Heart right ventricle (tissue), 16 donors: Measurements from ENCODE around the gene NT5C1A. TPM values are rescaled to one million over a fixed set of nuclear protein-coding genes. Genes with fewer than 3 reads are reported as not detected.

Source experiments
- ATAC-seq, 8 donors: fragments of 200-7000 bp; cut with Tn5 transposase; one replicate each; pipeline ENCODE4 v1.9.1; 2020; ENCODE audit warnings: mild to moderate bottlenecking in 8 of 8, moderate library complexity in 8 of 8, moderate number of reproducible peaks in 1 of 8
- DNase-seq, 2 donors: peaks; one replicate each; pipeline ENCODE4 v3.0.0-alpha.2; 2020
- H3K27ac ChIP-seq, 10 donors: fragments of 200-600 bp; sonication (generic) in 2 of 10; one replicate each; pipeline versions ENCODE4 v1.5.0 to v1.8.0; 2020 to 2022; ENCODE audit warnings: mild to moderate bottlenecking in 3 of 10
- H3K27me3 ChIP-seq, 7 donors: fragments of 200-600 bp; one replicate each; pipeline ENCODE4 v1.8.0; 2021 to 2022; ENCODE audit warnings: mild to moderate bottlenecking in 2 of 7
- H3K36me3 ChIP-seq, 9 donors: fragments of 200-600 bp; sonication (generic) in 1 of 9; one replicate each; pipeline versions ENCODE4 v1.5.0 to v1.8.0; 2020 to 2022; ENCODE audit warnings: mild to moderate bottlenecking in 2 of 9
- H3K4me1 ChIP-seq, 9 donors: fragments of 200-600 bp; sonication (generic) in 1 of 9; one replicate each; pipeline versions ENCODE4 v1.5.0 to v1.8.0; 2020 to 2022; ENCODE audit warnings: mild to moderate bottlenecking in 4 of 9
- H3K4me3 ChIP-seq, 10 donors: fragments of 200-600 bp; sonication (generic) in 2 of 10; one replicate each; pipeline versions ENCODE4 v1.5.0 to v1.8.0; 2020 to 2022; ENCODE audit warnings: mild to moderate bottlenecking in 7 of 10, moderate library complexity in 2 of 10
- H3K9me3 ChIP-seq, 11 donors: fragments of 200-600 bp in 10 of 11; sonication (generic) in 2 of 11; one replicate each; pipeline versions ENCODE4 v1.5.0 to v1.8.0; 2013 to 2022; ENCODE audit warnings: mild to moderate bottlenecking in 2 of 11, control low read depth in 1 of 11, moderate library complexity in 1 of 11
- CTCF ChIP-seq, 9 donors: fragments of 200-600 bp; sonication (generic) in 2 of 9; IDR thresholded peaks; one replicate each; pipeline versions ENCODE4 v1.5.0 to v1.8.0; 2021 to 2022; ENCODE audit warnings: antibody characterized with exemption in 9 of 9, mild to moderate bottlenecking in 5 of 9, moderate library complexity in 1 of 9
- WGBS, 2 donors: extraction: QIAGEN DNeasy Blood & Tissue Kit; methylation state at CpG; one replicate each; pipeline ENCODE4 v1.1.7; 2013; ENCODE audit warnings: inconsistent platforms in 1 of 2; 5-methylcytosine and 5-hydroxymethylcytosine counted together
- intact Hi-C, 10 donors: fragments of 100-400 bp; cut with DNase I; formaldehyde crosslinking; loops; one replicate each; pipeline versions ENCODE4 v1.11.1 to v1.14.2; 2022
- polyA plus RNA-seq, 2 donors: library from polyadenylated mRNA; stranded (reverse); fragments of 200-250 nt; gene quantifications; one replicate each; pipeline ENCODE4 v1.2.3, GENCODE V29; 2013
- total RNA-seq, 10 donors: library from RNA; stranded (reverse); fragmentation: NEBNext Ultra II Directional in 3 of 10; extraction: Animal tissue kit (Norgen Biotek cat#: 25700) in 3 of 10; gene quantifications; one replicate each; pipeline versions ENCODE4 v1.2.1 to v1.2.4, GENCODE V29; 2021 to 2023
- donor health status: Arrhythmogenic right ventricular cardiomyopathy.
- donor health status: ischemic (EF 13 %, LVEDD 7.1; RV severe dilation, severe dysfunction).
- donor health status: healthy with polysubstance abuse.
- donor health status: DM: no; HTN: yes; CAD: no.
- donor health status: DM: no; HTN: no; CAD: no.
- donor health status: ischemic (EF 25% LVEDD 6.9; RV normal size, moderate dysfunction).
- donor health status: ischemic (EF 25% LVEDD 5.7; RV mildly dilated, moderate dysfunction).
- donor health status: healthy.
- donor health status: DM: yes; HTN: yes; CAD: no.
- donor health status: Ischemic cardiomyopathy.
- donor health status: ischemic (EF 35%, LVEDD 5.7; RV mildly dilated, moderate dysfunction).
- donor health status: nonischemic (EF 11% LVEDD 7.7; RV severe dilation, severe dysfunction).
- donor health status: DM: yes; HTN: yes; CAD: no.
- donor health status: PGD.
- donor health status: ischemic (EF 29% LVEDD 5.4; RV normal size, mild dysfunction).
- donor health status: nonischemic (EF 23%, LVEDD 6.1; RV moderate dilation, normal function).

The NT5C1A gene
- total and polyA plus RNA-seq, 12 donors = 0.68 to 59.2 (median 25.0) TPM

- ATAC-seq (no peak), DNase-seq (no peak)
- no peaks in the 10 kb centered on the region for H3K9me3 ChIP-seq
- no peak overlapping the region for H3K4me3 ChIP-seq
- H3K27me3 ChIP-seq = peaks cover 11 to 83% (median 58%) of the 10 kb centered on the region in 7 donors
- no peak overlapping the region for H3K27ac ChIP-seq
- peaks cover 0 to 23% (median 20%) of the 10 kb centered on the region in 9 donors for H3K4me1 ChIP-seq
- no peak for TF ChIP-seq CTCF (IDR thresholded peaks at IDR 0.05)
- intact Hi-C loops = no loop called here
- H3K36me3 ChIP-seq = no peaks in the 10 kb centered on the region
- 32 to 46% methylated on average over 2 of the region's 2 CpGs for WGBS, 2 donors
Observed at GRCh38 chr1:39690225-39690624, 18.3 kb upstream of the NT5C1A start.

- intact Hi-C loops = no loop called here
Observed at GRCh38 chr1:39689635-39690034, 17.7 kb upstream of the NT5C1A start.

GRCh38 chr1:39689214-39689613 lies 17.3 kb upstream of the NT5C1A start:
- DNase-seq (no peak), ATAC-seq (no peak)
- Histone ChIP-seq H3K27me3 (peaks cover 11 to 85% (median 64%) of the 10 kb centered on the region in 7 donors), H3K4me1 (peaks cover 0 to 23% (median 20%) of the 10 kb centered on the region in 9 donors), H3K36me3 (no peaks in the 10 kb centered on the region), H3K9me3 (no peaks in the 10 kb centered on the region), H3K4me3 (no peak overlapping the region), H3K27ac (no peak overlapping the region)
- no peak for TF ChIP-seq CTCF (IDR thresholded peaks at IDR 0.05)
- 46 to 58% methylated on average over 2 of the region's 2 CpGs for WGBS, 2 donors
- intact Hi-C loops = no loop called here

More at GRCh38 chr1:39689635-39690034, 17.7 kb upstream of the NT5C1A start:
- peaks cover 11 to 85% (median 60%) of the 10 kb centered on the region in 7 donors for H3K27me3 ChIP-seq
- no peak for TF ChIP-seq CTCF (IDR thresholded peaks at IDR 0.05)
- no peak for DNase-seq
- ATAC-seq = no peak
- peaks cover 0 to 23% (median 20%) of the 10 kb centered on the region in 9 donors for H3K4me1 ChIP-seq
- no peak overlapping the region for H3K27ac ChIP-seq
- H3K36me3 ChIP-seq = no peaks in the 10 kb centered on the region
- no peaks in the 10 kb centered on the region for H3K9me3 ChIP-seq
- no peak overlapping the region for H3K4me3 ChIP-seq

GRCh38 chr1:39688706-39689105 lies 16.8 kb upstream of the NT5C1A start:
- H3K9me3 ChIP-seq = no peaks in the 10 kb centered on the region
- H3K27me3 ChIP-seq = peaks cover 11 to 86% (median 68%) of the 10 kb centered on the region in 7 donors
- TF ChIP-seq CTCF (IDR thresholded peaks at IDR 0.05) = no peak
- DNase-seq = no peak
- ATAC-seq = no peak
- WGBS, 2 donors = 75 to 81% methylated on average over 3 of the region's 3 CpGs
- peaks cover 0 to 27% (median 21%) of the 10 kb centered on the region in 9 donors for H3K4me1 ChIP-seq
- no peaks in the 10 kb centered on the region for H3K36me3 ChIP-seq
- no peak overlapping the region for H3K27ac ChIP-seq
- intact Hi-C loops = no loop called here
- no peak overlapping the region for H3K4me3 ChIP-seq
